ENCODE data around the gene ACTN1.

The ACTN1 gene

DNA sequence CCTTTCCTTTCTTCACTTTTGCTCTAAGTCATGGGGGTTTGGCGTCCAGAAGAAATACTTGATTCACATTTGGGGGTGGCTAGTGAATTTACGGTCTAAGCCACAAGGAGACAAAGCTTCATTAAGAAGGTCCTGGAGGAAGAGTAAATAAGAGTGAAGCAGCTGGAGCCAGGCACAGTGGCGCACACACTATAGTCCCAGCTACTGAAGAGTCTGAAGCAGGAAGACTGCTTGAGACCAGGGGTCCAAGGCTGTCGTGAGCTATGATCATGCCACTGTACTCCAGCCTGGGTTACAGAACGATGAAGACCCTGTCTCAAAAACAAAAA, 23.3 kb downstream of the ACTN1 start:
- Histone ChIP-seq H3K9me3 (ENCODE audit: control insufficient read depth, insufficient read depth, low read length) (no peaks in the 10 kb centered on the region), H3K9ac (ENCODE audit: low read depth, low read length) (no peak overlapping the region), H3K4me1 (ENCODE audit: insufficient read depth, low read length) (peaks cover 38% of the 10 kb centered on the region), H3K36me3 (ENCODE audit: insufficient read depth, low read length) (no peaks in the 10 kb centered on the region; the same call in none of the 2 replicates)

DNA sequence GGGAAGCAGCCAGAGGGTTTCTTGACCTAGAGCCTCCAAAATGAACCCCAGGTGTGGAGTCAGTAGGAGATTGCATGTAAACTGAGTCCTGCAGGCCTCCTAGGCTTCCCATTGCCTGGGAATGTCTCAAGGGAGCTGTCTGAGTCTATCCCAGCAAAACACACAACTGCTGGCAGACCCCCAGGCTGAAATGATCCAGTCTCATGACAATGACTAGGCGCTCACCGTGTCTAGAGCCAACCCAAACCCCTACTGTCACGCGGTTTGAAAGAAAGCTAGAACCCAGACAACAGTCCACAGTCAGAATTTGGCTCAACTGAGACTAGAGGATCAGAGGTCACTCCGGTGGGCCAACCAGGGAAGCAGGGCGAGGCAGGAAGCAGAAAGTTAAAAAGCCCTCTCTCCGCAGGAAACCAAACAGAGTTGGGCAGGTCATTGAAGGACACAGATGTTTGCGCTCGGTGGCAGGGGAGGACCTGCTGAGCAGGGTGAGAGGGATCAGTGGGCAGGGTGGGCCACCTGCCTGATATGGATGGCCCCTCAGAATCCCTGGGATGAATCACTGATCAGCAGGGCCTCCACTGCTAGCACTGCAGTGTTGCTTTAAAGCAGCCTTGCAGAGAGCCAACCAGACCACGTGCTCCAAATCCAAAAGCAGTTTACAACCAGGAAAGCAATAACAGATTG, 23.8 kb downstream of the ACTN1 start:
- Histone ChIP-seq H3K4me1 (ENCODE audit: insufficient read depth, low read length) (peaks cover 38% of the 10 kb centered on the region), H3K9me3 (ENCODE audit: control insufficient read depth, insufficient read depth, low read length) (no peaks in the 10 kb centered on the region), H3K9ac (ENCODE audit: low read depth, low read length) (no peak overlapping the region), H3K36me3 (ENCODE audit: insufficient read depth, low read length) (no peaks in the 10 kb centered on the region; the same call in none of the 2 replicates)

DNA sequence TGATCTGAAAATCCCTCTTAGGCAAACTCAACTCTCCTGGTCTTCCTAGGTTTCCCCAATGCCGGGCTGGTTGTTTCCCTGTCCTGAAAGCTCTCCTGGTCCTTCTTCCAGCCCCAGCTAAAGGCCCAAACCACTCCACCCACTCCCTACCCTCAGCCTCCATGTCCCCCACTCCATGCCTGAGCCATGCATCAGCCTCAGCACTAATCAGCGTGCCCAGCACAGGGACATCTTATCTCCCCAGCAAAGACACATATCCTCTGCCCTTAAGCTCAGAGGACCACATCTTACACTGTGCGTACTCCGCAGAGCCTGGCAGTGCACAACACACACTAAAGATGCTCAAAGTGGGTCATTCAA, 25.9 kb downstream of the ACTN1 start:
- no peak overlapping the region for H3K9ac ChIP-seq (ENCODE audit: low read depth, low read length)
- no peaks in the 10 kb centered on the region; the same call in none of the 2 replicates for H3K36me3 ChIP-seq (ENCODE audit: insufficient read depth, low read length)
- H3K4me1 ChIP-seq (ENCODE audit: insufficient read depth, low read length), result peaks cover 51% of the 10 kb centered on the region
- H3K9me3 ChIP-seq (ENCODE audit: control insufficient read depth, insufficient read depth, low read length), result no peaks in the 10 kb centered on the region

DNA sequence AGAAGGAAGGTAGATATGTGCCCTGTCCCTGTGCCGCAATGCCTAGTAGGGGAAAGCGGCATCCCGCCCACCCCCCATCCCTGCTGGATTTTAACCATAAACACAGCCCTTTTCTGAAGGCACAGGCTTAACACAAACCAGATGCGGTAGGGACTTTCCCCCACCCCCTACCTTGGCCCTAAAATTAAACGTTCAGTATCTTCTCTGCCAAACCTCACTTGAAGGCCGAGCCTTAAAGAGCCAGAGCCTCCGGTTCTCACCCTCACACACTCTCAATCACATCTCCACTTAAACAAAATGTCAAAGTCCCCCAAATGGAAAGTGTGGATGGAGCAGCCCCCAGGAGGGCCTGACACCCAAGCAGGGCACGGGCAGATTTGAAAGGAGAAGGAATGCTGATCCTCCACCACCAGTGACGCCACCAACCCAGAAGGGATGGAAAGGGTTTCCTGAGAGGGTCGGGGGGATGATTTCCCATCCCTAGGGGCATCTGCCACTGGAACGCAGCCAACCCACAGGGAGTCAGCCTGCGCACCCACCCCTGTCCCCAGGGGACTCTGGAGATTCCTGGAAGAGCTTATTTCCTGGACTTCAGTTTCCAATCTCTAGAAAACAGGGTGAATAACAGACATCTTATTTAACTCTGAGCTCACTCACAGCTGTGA, 26.4 kb downstream of the ACTN1 start:
- H3K36me3 ChIP-seq (ENCODE audit: insufficient read depth, low read length), result no peaks in the 10 kb centered on the region; the same call in none of the 2 replicates
- H3K9me3 ChIP-seq (ENCODE audit: control insufficient read depth, insufficient read depth, low read length), result no peaks in the 10 kb centered on the region
- no peak overlapping the region for H3K9ac ChIP-seq (ENCODE audit: low read depth, low read length)
- H3K4me1 ChIP-seq (ENCODE audit: insufficient read depth, low read length), result peaks cover 51% of the 10 kb centered on the region

DNA sequence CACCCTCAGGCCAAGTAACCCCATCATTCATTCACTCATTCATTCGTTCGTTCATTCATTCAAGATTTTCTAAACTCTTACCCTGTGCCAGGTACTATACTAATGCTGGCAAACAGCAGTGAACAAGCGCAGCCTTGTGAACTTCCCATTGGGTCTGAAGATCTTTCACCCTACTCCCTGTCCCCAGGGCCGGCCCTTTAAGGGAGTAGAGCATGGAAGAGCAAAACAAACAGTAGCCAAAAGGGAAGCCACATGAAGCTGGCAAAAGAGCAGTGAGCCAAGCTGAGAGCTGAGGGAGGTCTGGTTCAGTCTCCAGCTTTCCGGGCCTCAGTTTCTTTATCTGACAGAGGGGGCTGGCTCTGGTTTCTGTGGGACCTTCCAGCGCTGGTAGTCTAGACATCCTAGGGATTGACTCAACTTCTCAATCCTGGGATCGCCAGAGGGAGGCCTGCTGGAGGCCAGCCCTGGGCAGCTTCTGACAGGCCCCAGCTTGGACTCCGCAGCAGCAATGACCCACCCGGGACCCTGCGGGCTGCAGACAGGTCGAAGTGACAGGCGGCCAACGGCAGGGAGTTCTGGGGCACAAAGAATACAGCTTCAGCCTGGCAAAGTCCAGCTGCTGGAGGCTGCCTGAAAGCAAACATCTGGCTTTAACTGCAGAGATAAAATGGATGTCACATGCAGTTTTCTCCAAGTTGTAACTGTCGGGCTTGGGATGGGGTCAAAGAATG, 27.1 kb downstream of the ACTN1 start:
- Histone ChIP-seq H3K4me1 (ENCODE audit: insufficient read depth, low read length) (peaks cover 55% of the 10 kb centered on the region), H3K9ac (ENCODE audit: low read depth, low read length) (no peak overlapping the region)

DNA sequence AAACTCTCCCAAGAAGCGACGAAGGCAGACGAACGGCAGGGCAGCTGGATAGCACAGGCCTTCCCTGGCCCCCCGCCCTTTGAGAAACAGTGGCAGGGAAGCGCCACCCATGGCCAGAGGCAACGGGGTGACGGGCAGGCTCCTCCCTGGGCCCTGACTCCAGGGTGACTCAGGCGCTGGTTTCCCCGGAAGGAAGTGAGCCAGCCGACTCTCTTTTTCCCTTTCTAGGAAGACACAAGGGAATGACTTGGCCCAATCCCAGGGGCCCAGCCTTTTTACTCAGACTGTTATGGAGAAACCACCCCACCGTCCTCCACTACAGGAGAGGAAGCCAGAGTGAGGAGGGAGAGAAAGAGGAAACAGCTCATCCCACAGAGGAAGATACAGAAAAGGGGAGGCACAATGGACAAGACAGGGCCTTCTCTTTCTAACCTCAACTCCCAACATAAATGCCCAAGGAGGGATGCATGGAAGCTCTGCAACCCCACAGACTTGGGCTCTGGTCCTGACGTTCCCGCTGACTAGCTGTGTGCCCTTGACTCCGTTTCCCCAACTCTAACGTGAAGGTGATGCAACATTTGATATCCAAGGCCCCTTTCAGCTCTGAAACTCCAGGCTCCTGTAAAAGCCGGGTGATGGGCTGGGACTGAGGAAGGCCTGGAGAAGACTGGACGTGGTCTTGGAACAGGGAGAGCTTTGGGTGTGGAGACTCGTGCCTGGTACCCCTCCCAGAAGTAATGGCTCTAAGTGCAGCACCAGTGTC, 27.9 kb downstream of the ACTN1 start:
- Histone ChIP-seq H3K36me3 (ENCODE audit: insufficient read depth, low read length) (no peaks in the 10 kb centered on the region; the same call in none of the 2 replicates), H3K9me3 (ENCODE audit: control insufficient read depth, insufficient read depth, low read length) (no peaks in the 10 kb centered on the region), H3K9ac (ENCODE audit: low read depth, low read length) (no peak overlapping the region), H3K4me1 (ENCODE audit: insufficient read depth, low read length) (peaks cover 57% of the 10 kb centered on the region)

More for the DNA sequence above, 27.1 kb downstream of the ACTN1 start:
- Histone ChIP-seq H3K9me3 (ENCODE audit: control insufficient read depth, insufficient read depth, low read length) (no peaks in the 10 kb centered on the region), H3K36me3 (ENCODE audit: insufficient read depth, low read length) (no peaks in the 10 kb centered on the region; the same call in none of the 2 replicates)

DNA sequence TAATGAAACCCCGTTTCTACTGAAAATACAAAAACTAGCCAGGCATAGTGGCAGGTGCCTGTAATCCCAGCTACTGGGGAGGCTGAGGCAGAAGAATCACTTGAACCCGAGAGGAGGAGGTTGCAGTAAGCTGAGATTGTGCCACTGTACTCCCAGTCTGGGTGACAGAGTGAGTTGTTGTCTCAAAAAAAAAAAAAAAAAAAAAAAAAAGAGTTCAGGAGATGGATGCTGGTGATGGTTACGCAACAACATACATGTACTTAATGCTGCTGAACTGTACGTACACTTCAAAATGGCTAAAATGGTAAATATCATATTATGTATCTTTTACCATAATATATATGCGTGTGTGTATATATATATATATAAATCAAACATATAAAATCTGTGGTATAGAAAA, 29.0 kb downstream of the ACTN1 start:
- Histone ChIP-seq H3K9ac (ENCODE audit: low read depth, low read length) (no peak overlapping the region), H3K36me3 (ENCODE audit: insufficient read depth, low read length) (no peaks in the 10 kb centered on the region; the same call in none of the 2 replicates), H3K4me1 (ENCODE audit: insufficient read depth, low read length) (peaks cover 52% of the 10 kb centered on the region), H3K9me3 (ENCODE audit: control insufficient read depth, insufficient read depth, low read length) (no peaks in the 10 kb centered on the region)

DNA sequence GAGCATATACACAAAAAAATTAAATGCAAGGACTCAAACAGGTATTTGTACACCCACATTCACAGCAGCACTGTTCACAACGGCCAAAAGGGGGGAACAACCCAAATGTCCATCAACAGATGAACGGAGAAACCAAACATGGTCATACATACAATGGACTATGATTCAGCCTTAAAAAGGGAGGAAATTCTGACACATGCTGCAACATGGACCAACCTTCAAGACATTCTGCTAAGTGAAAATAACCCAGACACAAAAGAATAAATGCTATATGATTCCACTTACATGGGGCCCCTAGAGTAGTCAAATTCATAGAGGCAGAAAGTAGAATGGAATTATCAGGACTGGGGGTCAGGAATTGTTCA, 29.5 kb downstream of the ACTN1 start:
- H3K4me1 ChIP-seq (ENCODE audit: insufficient read depth, low read length), result peaks cover 50% of the 10 kb centered on the region
- H3K36me3 ChIP-seq (ENCODE audit: insufficient read depth, low read length), result no peaks in the 10 kb centered on the region; the same call in none of the 2 replicates
- H3K9ac ChIP-seq (ENCODE audit: low read depth, low read length), result no peak overlapping the region
- no peaks in the 10 kb centered on the region for H3K9me3 ChIP-seq (ENCODE audit: control insufficient read depth, insufficient read depth, low read length)

DNA sequence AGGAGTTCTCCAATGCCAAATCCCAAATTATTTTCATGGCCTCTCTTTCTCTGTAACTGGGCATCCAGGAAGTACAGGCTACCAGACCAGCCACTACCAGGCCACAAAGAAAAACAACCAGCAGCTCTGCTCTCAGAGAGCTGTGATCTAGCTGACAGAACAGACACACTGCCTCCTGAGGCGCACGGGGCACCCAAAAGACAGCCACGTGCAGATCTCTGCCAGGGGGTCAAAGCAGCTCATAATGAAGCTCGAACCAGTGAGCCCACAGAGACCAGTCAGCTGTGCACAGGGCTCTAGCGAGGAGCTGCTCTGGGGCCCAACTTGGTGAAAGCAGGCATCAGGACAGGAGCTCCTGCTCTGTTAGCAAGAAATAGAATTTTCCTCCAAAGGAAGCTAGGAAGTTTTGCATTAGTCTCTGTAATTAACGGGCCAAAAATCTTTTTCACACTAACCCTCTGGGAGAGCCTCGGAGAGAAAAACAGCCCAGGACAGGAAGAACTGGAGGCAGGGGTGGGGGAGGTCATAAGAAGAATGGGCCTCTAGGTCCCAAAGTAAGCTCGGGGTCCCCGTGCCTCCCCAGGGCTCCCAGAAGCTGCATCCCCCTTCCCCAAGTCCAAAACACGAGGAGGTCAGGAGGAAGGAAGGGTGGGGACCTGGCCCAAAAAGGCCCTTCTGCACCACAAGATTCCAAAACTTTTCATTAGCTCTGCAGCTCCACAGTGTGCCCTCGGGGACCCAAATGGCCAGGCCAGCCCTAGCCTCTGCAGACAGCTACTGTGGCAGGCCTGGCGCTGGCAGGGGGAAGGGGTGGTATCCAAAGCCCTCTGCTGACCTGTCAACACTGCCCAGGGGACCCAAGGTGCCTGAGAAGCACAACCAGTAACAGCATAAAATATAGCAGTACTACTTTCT, 30.2 kb downstream of the ACTN1 start:
- H3K4me1 ChIP-seq (ENCODE audit: insufficient read depth, low read length), result peaks cover 51% of the 10 kb centered on the region
- H3K36me3 ChIP-seq (ENCODE audit: insufficient read depth, low read length), result no peaks in the 10 kb centered on the region; the same call in none of the 2 replicates
- H3K9me3 ChIP-seq (ENCODE audit: control insufficient read depth, insufficient read depth, low read length), result no peaks in the 10 kb centered on the region
- H3K9ac ChIP-seq (ENCODE audit: low read depth, low read length), result no peak overlapping the region

DNA sequence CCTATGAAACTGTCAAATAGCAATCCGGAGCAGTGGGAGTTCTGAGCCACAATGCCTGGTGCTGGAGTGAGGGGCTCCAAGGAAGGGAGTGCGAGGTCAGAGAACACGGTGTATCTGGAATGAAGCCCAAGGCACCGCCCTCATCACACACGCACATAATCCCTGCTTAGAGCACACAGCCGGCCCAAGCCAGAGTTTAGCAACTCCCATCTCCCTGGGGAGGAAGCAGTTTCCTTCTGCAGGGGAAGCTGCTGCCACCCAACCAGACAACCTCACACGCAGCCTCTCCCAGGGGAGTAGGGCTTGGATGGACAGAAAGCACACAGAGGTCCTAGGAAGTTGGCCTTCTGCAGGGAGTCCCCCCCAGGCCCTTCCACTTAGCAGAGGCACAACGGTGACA, 31.3 kb downstream of the ACTN1 start:
- H3K9ac ChIP-seq (ENCODE audit: low read depth, low read length), result no peak overlapping the region
- no peaks in the 10 kb centered on the region; the same call in none of the 2 replicates for H3K36me3 ChIP-seq (ENCODE audit: insufficient read depth, low read length)
- H3K4me1 ChIP-seq (ENCODE audit: insufficient read depth, low read length), result peaks cover 56% of the 10 kb centered on the region

DNA sequence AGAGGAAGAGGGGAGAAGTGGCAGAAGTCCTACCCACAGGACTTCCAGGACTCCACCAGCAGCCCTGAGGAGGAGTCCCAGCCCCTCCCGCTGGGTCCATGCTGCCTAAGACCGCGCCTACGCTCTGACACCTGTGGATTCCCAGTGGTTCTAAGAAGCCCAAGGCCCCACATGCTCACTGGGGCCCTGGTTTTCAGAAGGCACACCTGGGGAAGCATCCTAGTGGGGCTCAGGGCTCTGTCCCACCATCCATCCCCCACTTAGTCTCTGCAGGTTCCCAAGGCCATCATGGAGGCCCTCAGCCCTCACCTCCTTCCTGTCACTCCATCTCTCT, 32.6 kb downstream of the ACTN1 start:
- H3K9me3 ChIP-seq (ENCODE audit: control insufficient read depth, insufficient read depth, low read length), result no peaks in the 10 kb centered on the region
- H3K36me3 ChIP-seq (ENCODE audit: insufficient read depth, low read length), result no peaks in the 10 kb centered on the region; the same call in 1 of the 2 replicates
- H3K4me1 ChIP-seq (ENCODE audit: insufficient read depth, low read length), result peaks cover 55% of the 10 kb centered on the region
- H3K9ac ChIP-seq (ENCODE audit: low read depth, low read length), result no peak overlapping the region

More for the DNA sequence above, 31.3 kb downstream of the ACTN1 start:
- H3K9me3 ChIP-seq (ENCODE audit: control insufficient read depth, insufficient read depth, low read length), result no peaks in the 10 kb centered on the region

DNA sequence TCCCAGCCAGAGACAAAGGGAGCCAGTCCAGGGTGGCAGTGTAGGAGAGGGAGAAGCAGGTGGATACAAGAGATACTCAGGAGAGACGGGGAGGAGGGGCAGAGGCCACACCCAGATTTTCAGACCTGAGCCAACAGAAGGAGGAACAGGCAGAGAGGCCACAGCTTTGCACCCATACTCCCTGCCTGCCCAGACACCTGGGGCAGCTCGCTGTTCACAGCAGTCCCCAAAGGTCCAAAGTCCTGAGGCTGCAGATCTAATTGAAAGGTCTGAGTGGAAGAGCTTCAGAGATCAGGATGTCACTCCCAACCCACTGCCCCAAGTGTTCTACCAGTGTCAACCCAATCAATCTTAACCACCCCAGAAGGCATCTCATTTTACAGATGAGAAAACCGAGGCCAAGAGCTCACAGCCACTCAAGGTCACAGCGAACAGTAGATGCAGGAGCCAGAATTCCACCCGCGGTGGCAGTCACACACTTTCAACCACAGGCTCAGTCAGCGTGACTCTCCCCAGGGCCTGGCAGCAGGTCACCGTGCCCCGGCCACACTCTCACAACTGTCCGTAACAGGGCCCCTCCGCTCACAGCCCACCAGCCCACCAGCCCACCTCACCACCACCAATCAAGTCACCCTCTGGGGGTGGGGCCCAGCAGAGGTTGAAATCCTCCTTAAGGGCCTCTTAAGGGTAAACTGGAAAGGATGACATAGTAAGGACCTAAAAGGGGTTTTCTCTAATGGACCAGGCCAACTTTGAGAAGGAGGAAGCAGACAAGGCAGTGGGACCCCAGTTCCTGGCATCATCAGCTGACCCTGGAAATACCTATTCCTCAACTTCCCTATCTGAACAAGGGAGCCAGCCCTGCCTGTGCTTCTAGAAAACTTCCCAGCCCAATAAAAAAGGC, 33.3 kb downstream of the ACTN1 start:
- Histone ChIP-seq H3K36me3 (ENCODE audit: insufficient read depth, low read length) (no peaks in the 10 kb centered on the region; the same call in 1 of the 2 replicates), H3K9ac (ENCODE audit: low read depth, low read length) (no peak overlapping the region), H3K9me3 (ENCODE audit: control insufficient read depth, insufficient read depth, low read length) (no peaks in the 10 kb centered on the region), H3K4me1 (ENCODE audit: insufficient read depth, low read length) (peaks cover 52% of the 10 kb centered on the region)

DNA sequence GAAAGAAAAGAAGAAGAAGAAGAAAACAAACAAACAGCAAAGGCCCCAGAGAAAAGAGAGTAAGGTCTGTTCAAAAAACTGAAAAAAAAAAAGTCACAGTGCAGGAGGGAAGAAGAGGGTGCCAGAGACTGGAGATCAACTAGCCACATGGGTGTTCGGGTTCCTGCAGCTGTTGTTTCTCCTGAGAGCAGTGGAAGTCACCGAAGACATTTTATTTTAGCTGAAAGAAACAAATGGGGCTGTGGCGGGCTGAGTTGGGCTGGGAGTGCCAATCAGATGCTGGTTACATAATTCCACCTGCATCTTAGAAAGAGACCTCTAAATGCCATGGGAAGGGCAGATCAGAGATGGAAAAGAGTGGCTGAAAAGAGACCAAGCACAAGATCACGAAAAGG, 33.9 kb downstream of the ACTN1 start:
- H3K9ac ChIP-seq (ENCODE audit: low read depth, low read length), result no peak overlapping the region
- peaks cover 54% of the 10 kb centered on the region for H3K4me1 ChIP-seq (ENCODE audit: insufficient read depth, low read length)
- H3K9me3 ChIP-seq (ENCODE audit: control insufficient read depth, insufficient read depth, low read length), result no peaks in the 10 kb centered on the region
- no peaks in the 10 kb centered on the region for H3K36me3 ChIP-seq (ENCODE audit: insufficient read depth, low read length)
